GM18507 (cell line): ENCODE measurements around the gene LRP2.
A peak's percentile ranks its signal among the peaks of the same experiment; 100 is the strongest.
"Not testable (repeated sequence)": the region's sequence is repeated elsewhere in the genome, so short reads cannot be mapped to it uniquely, and the experiment has no call there.

ENCODE experiments used
- DNase-seq: peaks from one replicate; pipeline ENCODE4 v3.0.0; 2011; ENCODE audit warnings: low read depth; ENCODE audit not compliant: insufficient read length; ENCODE audit errors: extremely low spot score
- FAIRE-seq: peaks from 2 replicates; lab custom pipeline; 2011; peaks lifted over from hg19 to GRCh38; lab: Jason Lieb, UNC

Gene LRP2

DNA sequence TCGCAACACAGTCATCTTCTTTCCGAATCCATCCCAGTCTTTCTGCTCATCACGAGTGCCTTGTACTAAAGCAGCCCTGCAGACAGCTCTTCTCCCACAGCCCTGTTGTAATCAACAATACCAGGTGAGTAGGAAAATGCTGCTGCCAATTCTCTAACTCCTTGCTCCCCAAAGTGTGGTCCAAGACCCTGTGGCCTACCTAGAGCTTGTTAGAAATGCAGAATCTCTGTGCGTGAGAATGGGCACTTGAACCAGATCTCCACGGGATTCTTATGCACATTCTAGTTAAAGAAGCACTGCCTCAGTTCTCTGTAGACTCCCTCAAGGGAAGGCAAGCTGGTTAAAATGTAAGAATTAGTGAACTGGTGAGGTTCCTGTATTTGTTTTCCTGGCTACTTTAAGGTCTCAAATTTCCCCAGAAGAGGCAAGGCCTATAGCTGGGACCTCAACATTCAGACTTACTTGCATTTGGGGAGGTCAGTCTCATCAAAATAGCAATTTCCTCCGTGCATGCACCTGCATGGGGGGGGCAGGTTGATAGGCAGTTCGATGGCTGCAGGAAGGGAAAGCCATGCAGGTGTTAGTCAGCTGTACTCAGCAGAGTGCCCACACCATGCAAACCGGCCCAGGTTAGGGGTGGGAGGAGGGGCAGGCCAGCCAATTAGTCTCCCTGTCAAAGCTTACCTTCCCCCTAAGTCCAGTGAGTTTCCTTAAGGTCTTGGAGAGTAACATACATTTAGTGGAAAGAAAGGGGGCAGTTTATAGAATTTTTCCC lies 222.2 kb downstream of the LRP2 start:
- FAIRE-seq (no peak), DNase-seq (no peak)

DNA sequence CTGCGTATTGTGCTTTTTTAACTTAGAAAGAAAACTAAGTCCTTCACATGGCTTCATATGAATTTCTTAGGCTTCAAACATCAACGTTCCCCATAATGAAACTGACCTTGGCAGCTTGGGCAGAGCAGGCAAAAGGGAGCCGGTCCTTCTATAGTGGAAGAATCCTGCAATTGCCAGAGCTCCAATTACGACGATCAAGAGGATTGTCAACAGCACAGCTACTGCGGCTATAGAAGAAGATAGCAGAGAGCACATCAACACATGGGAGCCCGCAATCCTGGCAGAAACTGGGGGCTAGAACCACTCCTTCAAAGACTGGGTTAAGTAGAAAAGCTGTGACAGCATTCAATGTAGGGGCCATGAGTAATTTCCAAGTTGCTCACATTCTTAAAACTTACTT lies 223.2 kb downstream of the LRP2 start:
- no peak for FAIRE-seq
- DNase-seq = no peak

DNA sequence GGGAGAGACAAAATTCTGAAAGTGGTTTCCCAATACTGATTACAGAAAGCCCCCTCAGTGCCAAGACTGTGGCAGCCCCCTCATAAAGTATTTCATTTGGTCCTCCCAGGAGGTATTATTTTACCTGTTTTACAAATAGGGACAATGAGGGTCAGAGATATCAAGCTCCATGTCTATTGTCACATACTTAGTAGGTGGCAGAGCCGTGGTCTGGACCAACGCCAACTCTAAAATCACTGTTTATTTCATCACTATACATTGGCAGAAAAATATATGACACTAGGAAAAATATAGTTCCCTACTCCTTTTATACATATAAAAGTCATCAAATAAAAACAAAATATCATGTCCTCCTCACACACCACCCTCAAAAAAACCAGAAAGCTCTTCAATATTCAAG lies 224.4 kb downstream of the LRP2 start:
- FAIRE-seq = no peak
- no peak for DNase-seq

DNA sequence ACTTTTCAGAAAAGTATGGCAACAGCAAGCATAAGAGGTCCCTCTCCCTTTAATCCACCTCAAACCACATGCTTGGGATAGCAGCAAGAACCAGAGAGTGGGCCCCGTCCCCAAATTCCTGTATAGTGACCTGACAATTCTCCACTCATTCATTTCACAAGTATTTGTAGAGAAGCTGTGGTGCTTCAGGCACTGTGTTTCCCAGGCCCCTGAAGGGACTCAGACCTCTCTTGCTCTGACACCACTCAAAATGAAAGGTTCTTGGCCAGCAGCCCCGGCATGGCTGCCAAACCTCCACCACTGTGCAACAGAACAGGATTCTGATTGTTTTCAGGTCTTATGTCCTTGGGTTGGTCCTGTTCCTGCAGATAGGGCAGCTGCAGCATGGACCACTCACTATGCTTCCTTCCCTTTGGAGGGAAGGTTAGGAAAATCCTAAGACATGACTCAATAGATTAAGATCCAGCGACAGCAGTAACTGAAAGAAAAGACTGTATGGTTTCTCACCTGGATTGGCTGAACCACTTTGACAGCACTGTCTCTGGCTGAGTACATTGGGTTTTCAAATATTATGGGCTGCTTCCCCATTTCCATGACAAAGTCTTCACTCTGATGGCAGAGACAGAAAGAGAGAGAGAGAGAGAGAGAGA lies 225.3 kb downstream of the LRP2 start:
- FAIRE-seq (no peak), DNase-seq (no peak)

DNA sequence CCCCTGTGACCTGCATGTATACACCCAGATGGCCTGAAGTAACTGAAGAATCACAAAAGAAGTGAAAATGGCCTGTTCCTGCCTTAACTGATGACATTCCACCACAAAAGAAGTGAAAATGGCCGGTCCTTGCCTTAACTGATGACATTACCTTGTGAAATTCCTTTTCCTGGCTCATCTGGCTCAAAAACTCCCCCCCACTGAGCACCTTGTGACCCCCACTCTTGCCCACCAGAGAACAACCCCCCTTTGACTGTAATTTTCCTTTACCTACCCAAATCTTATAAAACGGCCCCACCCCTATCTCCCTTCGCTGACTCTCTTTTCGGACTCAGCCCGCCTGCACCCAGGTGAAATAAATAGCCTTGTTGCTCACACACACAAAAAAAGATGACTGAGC lies 225.9 kb downstream of the LRP2 start:
- FAIRE-seq, DNase-seq: not testable (repeated sequence)

DNA sequence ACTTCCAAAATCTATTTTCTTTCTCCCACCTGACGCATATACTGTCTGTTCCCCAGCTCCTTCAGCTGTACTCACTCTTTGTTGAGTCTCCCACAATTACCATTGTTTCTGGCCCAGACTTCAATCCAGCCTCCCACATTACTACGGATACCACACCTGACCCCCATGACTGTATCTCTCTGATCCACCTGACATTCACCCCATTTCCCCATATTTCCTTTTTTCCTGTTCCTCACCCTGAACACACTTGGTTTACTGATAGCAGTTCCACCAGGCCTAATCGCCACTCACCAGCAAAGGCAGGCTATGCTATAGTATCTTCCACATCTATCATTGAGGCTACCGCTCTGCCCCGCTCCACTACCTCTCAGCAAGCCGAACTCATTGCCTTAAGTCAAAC lies 228.1 kb downstream of the LRP2 start:
- not testable (repeated sequence) for DNase-seq, FAIRE-seq

DNA sequence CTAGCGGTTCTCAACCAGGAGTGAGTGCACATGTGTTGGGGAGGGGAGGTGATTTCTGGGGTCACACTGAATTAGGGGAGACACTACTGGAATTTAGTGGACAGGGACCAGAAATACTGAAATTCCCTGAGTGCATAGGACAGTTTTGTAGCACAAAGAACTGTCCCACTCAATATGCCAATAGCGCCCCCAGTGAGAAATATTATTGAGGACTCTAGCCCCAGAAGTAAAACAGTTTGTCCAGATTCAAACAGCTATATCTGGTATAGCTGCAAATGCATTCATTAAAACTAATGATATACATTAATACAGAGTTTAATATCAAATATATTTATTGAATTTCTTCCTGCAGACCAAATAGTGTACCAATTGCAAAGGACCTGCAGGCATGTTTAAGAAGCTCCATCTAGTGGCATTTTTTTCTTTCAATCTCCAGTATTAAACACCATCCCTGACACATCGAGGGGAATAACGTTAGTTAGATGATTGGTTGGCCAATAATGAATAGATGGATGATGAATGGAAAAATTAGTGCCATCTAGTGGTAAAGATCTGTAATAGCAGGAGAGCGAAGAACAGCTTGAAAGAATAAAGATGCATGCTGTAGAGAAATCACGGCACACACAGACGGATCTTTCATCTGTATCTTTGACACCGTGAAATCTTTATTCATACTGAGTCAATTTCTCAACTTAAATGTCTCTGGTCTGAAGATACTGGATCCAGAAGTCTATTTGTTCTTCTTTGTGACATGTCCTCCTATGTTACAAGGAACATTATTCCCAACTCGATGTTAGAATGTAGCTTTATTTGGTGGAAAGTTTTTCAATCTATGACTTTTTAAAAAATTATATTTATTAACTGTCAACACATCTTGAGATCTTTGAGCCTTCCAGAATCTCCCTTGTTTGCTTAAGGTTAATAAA lies 230.5 kb downstream of the LRP2 start:
- peak; percentile 91 for FAIRE-seq

DNA sequence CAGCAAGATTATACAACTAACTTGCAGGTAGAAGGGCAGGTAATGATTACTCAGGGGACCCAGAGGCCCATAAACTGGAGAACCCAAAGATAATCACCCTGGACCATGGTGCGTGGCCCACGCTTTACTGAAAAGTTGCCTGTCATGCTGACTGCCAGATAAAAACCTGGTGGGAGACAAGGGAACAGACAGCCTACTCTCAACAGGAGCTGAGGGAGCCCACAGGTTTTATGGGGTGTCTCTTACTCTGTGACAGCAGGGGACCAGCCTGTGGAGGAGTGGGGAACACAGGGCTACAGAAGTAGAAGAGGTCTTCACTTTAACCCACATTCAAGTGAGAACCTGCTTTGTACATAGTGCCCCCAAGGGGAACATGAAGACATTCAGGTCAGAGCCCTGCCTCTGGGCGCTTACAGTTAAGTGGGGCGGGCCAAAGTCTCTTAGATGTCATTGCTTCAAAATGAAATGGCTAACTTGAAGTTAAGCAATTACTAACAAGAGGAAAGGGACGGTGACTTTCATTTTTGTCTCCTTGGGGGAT lies 232.6 kb downstream of the LRP2 start:
- no peak for DNase-seq
- no peak for FAIRE-seq

More for the DNA sequence above, 230.5 kb downstream of the LRP2 start:
- DNase-seq = peak; percentile 11

DNA sequence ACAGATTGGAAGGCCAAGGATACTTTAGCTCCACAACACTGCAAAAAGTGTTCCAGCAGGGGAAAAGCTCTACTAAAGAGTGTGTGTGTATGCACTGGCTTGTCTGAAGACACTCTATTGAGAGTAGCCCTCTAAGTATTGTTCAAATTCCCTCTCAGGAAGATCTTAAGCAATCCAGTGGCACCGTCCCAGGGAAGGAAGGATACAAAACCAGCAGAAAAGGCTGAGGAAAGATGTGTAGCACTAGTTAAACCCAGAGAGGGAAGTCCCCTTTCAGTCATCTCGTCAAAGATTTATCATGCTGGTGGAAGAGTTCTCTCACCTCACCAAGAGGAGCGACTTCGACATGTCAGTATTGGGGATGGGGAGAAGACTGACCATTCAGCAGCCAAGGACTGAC lies 242.5 kb downstream of the LRP2 start:
- no peak for DNase-seq
- no peak for FAIRE-seq

DNA sequence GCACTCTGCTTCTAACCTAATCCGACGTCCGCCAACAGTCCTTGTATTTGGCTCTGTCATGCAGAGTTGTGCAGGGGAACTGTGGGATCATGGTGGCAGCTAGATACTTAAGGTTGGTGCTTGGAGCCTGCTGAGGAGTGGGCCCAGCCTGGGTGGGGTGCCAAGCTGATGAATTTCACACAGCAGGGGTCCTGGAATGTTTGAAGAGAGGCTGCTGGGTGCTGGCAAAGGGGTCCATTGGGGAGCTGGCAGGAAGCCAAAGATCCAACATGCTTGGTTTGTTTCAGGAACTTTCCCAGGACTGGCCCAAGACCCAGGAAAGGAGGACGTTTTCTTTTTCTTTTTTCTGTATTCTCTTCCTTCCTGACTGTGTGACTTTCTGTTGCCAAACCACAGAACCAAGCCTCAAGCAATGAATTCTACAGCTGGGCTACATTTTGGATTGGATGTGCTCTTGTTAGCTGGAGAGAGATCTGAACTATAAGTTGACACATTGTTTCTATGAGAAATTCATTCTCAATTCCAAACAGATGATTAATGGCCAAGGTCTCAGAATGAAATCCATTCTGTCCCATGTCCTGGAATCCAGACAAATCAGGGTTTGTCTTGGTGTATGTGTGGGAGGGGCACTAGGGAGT lies 243.1 kb downstream of the LRP2 start:
- DNase-seq (no peak), FAIRE-seq (no peak)

DNA sequence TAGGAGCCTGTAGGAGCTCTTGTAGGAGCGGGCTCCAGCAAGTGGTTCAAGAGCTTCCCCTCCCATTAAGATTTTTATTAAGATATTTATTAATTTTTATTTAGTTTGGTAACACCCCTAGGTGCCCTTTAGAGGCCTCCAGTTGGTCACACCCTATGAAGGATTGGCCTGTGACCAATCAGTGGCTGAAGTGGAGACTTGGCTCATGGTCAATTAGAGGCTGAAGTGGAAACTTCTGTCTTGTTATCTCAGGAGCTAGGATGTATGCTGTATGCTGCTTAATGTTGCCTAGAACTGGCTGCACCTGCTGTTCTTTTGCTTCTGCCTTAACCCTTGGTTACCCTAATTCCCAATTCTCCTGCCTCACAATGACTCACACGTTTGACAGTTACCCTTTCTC lies 244.3 kb downstream of the LRP2 start:
- no peak for FAIRE-seq
- DNase-seq = no peak

DNA sequence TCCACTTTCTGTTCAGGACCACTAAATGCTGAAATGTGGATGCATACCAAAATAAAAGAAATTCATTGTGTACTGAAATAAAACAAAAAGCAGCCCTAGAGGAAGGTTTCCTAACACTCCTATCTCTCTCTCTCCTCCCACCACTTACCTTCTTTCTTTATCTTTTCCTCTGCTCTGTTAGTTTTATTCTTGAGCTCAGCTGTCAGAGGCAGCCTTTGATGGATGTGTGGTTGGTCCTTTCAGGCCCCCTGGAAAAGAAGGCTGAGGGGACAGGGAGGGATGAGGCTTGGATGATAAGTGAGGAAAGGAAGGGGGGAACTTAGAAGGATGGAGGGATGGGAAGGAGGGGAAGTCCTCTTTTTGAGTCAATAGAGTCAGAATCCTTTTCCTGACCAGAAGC lies 245.3 kb downstream of the LRP2 start:
- DNase-seq (no peak), FAIRE-seq (no peak)

DNA sequence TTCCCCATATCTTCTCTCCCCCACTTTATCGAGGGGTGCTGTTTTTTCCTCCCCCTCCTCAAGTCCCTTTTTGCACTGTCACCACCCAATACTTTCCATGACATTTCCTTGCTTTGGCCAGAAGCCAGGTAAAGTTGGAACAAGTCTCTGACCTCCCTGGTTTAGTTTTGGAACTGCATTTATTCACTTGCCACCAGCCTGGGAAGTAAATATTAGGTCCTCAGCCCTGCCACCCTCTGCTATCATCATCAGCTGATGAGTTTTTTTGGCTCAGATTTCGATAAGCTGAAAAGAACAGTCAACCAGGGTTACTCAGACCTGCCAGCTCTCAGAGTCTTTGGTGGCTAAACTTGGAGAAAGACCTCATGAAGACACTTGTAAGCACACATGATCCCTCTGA lies 246.0 kb downstream of the LRP2 start:
- FAIRE-seq = no peak
- DNase-seq = no peak

DNA sequence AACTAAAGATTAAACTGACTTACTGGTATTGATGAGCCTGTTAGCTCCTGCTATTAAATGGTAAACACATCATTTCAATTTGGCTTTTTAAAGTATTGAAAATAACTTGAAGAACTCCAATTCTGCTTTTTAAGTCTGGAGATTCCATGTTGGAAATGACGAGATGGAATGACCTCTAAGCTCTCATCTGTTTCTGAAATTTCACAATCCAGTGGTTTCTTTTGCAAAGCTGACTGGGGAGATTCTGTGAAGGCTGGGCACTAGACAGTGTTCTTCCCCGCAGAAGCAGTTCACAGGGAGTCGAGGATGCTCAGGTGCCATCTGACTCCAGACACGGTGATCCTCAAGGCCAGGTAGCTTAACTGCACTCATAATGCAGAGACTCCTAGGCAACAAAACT lies 248.3 kb downstream of the LRP2 start:
- DNase-seq (no peak), FAIRE-seq (no peak)

DNA sequence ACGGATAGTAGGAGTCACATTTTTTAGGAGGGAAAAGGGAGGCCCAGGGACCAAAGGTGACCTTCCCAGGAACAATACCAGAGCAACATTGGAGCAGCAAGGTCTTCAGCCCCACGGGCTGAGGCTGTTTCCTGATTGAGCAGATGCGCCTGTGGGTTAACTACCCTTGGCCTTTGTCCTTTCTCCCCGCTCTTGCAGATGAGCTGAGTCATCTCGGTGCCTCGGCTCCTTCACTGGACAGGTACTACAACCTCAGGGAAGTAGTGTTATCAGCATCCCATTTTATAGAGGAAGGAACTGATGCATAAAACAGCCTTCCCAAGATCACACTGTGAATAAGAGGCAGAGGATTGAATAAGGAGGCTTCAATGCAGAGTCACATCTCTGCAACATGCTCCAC lies 249.5 kb downstream of the LRP2 start:
- FAIRE-seq = no peak
- no peak for DNase-seq

DNA sequence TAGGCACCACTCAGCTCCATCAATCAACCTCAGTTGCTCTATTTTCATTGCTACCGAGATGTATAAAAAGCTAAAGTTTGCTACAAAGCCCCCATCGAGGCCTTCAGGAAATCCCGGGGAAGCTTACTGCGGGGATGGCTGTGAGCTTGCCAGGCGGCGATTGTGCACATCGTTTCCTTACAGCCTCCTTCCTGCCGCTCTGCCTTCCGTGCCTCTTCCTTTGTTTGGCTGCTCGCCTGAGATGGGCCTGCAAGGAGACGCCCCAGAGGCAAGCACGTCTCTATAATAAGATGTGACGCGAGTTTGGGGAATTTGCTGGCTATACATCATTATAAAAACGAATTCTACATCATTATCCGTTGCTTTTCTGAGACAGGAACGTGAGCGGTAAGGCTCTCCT lies 251.4 kb downstream of the LRP2 start:
- no peak for FAIRE-seq
- no peak for DNase-seq

DNA sequence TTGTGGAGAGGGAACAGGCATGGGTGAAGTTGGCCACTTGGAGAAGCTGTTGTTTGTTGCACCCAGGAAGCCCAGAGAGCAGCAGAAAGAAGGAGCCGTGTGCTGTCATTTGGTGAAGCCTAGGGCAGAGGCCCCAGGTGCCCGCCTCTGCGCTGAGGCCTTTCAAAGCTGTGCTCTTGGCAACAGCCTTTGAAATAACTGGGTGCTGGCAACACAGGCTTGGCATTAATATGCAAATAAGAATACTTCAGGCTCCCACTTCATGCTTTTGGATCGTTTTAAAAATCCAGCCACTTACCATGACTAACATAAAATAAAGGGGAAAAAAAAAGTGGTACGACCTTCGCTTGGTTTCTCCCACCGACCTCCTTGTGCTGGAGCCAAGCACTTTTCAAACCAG lies 251.9 kb downstream of the LRP2 start:
- FAIRE-seq = no peak
- no peak for DNase-seq

DNA sequence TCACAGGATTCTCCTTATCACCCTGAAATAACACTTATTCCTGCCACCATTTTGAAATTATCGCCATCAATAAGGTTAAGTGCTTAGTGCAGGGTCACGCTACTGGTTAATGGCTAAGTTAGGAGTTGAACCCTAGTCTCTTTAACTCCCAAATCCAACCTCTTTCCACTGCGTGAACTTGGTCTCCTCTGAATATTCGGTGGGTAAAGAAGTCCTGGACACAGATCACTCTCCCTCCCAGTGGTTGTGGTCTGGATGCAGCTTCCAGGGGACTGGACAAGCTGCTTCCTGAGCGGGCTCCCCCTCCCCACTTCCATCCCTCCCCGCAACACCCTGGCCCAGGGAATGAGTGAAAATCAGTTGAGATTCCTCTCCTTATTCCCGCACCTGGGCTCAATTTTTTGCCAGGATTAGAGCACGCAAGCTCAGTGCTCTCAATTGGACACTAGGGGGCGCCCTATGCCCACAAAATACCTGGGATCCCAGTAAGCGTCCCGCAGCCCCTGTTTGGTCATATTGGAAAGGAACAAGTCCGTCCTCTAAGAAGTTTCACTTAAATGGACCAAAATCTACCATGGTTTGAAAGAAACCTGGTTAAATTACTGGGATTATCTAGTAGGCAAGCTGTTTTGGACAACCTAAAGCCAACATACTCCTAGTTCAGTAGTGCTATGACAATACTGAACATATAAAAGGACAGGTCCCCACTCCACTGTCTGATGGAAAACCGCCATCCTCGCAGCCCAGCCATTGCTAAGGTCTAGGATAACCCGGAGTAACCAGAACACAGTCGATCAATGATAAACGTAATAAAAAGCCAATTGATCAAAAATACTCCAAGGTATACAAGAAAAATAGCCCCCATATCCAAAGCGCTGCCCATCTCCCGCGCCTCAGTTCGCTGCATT lies 252.6 kb downstream of the LRP2 start:
- FAIRE-seq = peak; percentile 85
- peak; percentile 29 for DNase-seq
